GM18508 (cell line): ENCODE measurements around the gene DCLK1.

Experiments used
- ATAC-seq: cut with Tn5 transposase; IDR thresholded peaks from one replicate; pipeline ENCODE4 v1.9.1; 2021; ENCODE audit warnings: moderate number of reproducible peaks; ENCODE audit not compliant: insufficient read depth, unreplicated experiment

Gene DCLK1

DNA sequence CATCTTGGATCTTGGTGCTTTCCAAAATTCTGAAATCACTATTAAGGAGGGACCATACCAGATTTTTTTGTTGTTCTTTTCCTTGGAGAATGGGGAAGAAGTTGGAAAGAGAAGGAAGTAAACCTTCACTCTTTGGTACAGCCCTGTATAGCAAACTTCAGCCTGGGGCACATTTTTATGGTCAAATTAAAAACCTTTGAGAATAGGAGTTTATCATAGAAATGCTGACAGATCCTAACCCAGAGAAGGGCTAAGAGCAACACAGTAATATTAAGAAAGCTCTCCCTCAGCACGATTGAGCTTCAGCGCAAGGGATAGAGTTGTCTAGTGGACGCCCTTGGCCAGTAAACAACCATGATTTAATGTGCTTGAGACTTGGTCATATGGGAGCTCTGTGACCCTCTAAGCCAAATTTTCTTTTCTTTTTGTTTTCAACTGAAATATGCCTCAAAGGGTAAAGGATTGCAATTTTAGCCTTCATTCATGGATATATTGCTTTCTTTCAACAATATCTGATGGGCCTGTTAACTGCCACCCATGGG, 360.4 kb downstream of the DCLK1 start:
- no peak for ATAC-seq

DNA sequence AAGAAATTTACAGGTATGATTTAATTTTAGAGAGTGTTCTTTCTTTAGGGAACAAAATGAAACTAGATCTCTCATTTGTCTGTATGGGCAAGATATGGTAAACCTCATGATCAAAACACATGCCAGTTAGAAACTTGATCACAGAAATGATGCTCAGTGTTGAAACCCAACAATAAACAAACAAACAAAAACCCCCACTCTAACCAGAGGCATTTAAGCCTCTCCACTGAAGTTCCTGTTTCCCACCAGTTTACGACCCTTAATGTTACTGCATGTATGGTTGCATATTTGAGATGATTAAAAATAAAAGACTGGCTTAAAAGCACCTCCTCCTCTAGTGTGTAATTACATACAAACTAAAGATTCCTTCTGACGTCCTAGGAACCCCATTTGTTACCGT, 361.4 kb downstream of the DCLK1 start:
- ATAC-seq = no peak

DNA sequence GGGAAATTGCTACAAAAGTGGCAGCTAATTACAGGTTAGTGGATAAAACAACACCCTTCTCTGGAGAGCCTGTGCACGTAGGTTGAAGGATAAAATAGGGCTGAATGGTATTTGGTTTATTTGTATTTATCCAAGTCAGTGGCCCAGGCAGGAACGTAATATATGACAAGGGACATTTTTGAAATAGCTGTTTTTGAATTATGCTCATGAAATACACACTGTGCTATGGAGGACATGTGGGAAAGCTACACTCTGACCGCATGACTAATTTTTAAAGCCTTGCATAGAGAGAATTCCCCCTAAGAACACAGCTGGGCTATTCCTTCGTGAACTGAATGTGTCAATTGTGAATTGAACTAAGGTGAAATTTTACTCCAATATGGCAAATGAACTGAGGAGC, 362.6 kb downstream of the DCLK1 start:
- ATAC-seq = no peak

DNA sequence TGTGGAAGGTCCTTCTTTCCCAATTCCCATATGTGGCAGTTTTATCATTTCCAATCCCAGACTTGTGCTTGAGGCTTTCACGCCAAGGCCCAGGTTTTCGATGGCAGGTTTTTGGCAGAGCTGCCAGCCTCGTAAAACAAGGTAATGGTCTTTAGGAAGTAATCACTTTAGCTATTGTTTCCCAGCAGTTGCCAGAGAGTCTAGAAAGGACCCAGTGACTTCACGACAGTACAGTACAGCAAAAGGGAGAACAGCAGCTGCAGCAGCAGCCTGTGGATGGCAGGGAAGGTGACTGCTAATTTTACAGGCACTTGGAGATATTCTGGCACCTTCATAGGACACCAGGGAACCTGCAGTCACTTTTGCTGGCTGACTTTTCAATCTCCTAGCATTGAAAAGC, 363.1 kb downstream of the DCLK1 start:
- no peak for ATAC-seq

DNA sequence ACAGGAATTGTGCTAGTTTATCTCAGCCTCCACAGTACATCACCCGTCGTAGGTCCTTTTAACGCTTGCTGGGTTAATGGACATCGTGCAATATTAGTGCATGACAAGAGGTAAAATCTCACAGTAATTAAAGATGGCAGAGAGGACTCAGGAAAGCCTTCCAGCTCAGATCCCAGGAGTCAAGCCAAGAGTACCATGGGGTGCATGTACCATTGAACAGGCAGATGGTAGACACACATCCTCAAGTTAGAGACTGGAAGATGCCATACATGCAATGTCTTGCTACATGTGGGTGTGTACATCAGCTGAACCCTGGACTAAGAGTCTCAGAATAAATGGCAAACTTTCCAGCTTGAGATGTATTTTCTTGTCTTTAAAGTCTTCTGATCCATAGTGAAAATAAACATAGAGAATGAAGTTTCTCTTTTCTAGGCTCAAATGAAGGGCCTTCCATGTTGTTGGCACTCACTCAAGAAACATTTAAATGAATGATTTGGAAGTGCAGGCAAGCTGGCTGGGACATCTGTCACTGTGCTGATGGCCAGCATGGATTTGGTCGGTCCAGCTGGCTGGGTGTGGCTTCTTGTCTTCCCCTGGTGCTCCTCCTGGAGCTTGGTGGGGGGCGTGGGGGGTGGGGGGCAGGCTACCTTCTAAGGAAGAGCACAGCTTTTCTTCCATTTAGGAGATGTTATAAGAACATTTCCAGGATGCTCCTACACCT, 363.8 kb downstream of the DCLK1 start:
- no peak for ATAC-seq

DNA sequence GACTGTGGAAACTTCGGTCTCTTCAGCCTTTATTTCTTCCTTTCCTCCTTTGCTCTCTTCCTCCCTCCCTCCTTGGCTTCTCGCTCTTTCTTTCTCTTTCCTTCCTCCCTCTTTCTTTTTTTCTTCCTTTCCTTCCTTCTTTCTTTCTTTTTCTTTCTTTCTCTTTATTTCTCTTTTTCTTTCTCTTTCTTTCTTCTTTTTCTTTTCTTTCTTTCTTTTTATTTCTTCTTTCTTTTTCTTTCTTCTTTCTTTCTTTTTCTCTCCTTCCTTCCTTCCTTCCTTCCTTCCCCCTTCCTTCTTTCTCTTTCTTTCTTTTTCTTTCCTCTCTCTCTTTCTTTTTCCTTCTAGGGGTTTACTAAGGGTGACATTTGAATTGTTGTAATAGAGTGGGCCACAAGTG, 364.5 kb downstream of the DCLK1 start:
- no peak for ATAC-seq

DNA sequence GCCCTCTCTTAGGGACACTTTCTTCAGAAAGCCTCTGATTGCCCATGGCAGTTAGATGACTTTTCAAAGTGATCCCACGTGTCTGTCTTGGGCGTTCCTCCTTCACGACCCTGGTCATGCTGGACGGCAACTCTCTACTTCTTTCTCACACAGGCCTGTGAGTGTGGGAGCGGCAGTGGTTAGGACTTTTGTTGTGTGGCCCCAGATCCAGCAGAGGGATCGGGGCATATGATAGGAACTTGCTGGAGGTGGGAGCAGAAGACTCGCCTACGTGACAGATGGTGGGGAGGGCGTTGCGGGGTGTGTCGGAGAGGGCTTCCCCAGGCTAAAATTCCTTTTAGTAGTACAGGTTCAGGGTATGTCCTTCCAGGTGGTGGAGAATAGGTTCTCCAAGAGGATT, 365.2 kb downstream of the DCLK1 start:
- ATAC-seq = no peak

DNA sequence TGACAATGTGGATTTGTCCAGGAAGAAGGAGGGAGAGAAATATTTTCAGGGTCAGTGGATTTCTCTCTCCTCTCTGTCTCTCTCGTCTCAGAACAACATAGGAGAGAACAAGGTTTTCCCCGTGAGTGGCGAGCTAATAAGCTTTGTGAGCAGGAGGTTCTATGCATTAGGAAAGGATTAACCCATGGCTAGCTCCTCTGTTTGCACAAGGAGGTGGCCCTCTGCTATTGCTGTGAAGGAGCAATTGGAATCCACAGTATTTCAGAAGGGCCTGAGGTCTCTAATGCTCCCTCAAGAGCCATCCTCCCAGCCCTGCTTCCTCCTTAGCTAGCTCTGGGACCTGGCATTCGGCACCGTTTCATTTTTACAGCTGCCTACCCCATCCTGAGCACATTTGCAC, 365.8 kb downstream of the DCLK1 start:
- no peak for ATAC-seq

DNA sequence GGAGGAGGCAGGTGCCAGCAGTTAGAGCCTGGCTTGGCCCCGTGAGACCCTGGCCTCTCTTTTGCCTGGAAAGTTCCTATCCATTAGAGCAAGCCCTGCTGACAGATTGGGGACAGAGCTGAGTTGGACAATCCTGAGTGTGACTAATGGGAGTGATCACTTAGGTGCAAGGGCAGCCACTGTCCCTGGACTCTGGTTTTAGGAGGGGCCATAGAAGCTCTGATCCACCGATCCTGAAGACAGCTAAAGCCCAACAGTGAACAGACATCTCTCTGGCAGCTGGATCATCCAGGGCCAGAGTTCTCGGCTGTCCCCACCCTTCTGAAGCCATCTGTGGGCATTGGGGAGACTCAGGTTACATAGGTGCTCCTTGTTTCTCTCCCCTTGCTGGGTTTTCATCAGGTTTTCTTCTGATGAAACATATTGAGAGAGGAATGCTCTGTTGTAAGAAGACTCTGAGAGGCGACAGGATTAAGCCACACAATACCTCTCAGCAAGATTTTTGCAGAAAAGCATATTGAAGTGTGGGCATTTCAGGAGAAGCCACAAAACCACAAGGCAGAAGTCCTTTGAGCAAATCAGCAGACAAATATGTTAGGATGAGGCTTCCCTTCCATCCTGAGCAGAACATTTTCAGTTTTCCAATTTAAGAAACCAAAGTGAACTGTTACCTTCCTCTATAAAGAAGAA, 366.7 kb downstream of the DCLK1 start:
- ATAC-seq = no peak

DNA sequence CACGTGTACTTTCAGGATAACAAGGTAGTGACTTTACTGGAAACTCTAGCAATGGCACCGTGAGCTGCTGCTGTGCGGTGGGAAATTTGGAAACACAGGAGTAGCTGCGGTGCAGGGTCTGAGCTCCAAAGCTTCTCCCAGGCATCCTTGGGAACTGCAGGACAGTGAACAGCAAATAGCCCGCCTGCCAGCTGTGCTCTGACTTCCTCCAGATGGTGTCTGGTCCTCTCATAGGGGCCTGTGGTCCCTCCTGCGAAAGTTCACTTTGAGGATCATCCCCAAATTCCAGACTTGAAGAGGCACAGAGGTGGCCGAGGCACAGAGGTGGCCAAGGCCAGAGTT, 367.4 kb downstream of the DCLK1 start:
- no peak for ATAC-seq

DNA sequence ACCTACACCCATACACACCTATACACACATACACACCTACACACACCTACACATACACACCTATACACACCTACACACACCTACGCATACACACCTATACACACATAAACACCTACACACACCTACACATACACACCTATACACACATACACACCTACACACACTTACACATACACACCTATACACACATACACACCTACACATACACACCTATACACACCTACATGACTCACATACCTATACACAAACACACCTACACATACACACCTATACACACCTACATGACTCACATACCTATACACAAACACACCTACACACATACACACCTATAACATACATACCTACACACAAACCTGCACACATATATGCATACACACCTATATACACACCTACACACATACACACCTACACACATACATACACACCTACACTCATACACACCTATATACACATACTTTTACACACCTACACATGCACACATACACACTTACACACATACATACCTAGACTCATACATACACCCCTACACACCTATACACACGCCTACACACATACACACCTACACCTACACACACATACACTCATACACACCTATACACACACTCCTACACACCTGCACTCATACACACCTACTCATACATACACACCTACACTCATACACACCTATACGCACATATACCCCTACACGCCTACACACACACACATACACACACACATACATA, 368.0 kb downstream of the DCLK1 start:
- ATAC-seq = no peak

DNA sequence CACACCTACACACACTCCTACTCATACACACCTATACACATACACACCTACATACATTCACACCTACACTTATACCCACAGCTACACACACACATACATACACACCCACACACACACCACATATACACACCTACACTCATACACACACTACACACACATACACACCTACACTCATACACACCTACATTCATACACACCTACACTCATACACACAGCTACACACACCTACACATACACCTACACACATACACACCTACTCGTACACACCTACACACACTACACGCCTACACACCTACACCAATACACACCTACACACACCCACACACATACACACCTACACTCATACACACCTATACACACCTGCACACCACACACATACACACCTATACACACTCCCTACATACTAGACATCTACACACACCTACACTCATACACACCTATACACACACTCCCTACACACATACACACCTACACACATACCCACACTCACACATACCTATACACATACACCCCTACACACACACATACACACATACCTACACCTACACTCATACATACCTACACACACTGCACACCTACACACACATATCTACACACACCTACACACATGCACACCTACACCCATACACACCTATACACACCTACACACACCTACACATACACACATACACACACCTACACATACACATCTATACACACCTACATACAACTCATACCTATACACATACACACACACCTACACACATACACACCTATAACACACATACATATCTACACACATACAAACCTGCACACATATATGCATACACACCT, 369.5 kb downstream of the DCLK1 start:
- no peak for ATAC-seq

DNA sequence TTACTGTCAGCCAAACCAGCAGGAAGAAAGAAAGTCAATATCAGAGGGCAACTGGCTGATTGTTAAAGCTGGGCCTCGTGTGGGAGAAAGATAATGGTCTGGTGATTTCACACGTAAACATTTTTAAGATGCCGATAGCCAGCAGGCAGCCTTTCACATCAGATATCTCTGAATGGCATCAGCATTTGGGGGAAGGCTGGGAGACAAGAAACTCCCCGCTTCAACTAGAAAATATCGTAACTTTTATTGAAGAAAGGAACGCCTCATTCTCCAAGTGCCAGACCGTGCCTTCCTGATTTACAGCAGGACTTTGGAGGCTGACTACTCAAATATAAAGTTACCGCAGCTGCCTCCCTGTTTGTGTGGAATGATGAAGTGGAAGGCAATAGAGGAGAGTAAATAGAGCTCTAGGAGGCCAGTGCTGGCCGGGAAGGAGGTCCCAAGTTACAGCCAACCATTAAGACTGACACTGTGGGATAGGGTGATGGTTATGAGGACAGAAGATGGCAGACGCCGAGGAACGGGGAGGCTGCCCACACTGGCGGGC, 370.4 kb downstream of the DCLK1 start:
- ATAC-seq = no peak

DNA sequence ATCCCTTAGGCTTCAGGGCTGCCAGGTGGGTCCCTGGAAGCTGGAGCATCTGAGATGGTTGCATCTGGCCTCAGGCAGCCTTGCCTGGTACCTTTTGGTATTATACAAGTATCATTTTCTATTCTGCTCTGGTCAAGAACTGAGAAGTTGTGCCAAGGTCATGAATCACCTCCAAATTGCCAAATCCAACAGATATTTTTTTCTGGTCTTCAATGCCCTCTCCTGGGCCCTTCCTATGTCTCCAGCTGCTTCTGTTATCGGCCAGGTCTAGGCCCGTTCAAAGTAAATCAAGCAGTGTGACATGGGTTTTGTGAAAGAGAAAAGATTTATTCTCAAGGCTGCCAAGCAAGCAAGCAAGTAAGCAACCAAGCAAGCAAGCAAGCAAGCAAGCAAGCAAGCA, 383.6 kb downstream of the DCLK1 start:
- ATAC-seq = no peak

DNA sequence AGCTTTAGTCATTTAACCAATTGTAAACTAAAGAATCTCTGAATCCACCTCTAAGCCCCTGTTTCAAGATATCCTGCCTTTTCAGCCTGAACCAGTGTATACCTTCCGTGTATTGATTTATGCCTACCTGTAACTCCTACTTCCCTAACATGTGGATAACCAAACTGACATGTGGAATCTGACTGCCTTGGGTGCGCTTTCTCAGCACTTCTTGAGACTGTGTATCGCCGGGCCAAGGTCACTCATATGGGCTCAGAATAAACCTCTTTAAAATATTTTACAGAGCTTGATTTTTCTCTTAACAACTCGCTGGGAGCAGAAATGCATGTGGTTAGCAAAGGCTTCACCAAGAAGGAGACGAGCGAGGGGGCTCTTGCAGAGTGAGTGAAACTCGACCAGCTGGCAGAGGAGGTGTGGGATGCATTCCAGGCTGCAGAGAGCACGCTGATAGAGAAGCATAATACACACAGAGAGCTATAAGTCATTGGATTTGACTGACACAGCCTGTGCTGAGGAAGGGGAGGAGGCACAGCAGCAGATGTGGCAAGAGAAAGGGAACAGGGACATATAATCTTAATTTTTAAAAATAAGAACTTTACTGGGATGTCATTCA, 386.5 kb downstream of the DCLK1 start:
- ATAC-seq = no peak

DNA sequence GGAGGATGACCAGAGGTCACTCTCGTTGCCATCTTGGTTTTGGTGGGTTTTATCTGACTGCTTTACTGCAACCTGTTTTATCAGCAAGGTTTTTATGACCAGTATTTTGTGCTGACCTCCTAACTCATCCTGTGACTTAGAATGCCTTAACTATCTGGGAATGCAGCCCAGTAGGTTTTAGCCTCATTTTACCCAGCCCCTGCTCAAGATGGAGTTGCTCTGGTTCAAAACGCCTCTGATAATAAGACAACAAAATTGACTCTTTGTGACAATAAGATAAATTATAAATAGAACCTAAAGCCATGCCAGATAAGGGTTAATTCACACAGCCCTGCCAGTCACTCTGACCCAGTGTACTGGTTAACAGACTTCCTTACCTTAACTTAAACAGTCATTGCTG, 387.0 kb downstream of the DCLK1 start:
- no peak for ATAC-seq

DNA sequence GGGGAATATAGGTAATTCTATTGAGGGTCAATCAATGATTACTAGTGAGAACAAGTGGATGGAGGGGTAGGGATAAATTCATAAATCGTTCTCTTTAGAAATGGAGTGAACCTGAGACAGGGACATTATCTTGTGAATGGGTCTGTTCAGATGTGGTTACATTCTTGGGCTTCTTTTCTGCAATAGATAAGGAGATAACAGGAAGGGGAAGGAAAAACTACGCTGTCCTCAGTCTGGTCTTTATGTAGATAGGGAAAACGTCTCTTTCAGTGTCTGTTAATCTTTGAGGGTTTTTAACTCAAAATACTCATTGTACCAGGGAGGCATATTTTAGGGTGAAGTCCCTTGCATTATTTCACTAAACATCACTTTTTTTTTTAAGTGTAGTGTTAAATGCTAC, 388.0 kb downstream of the DCLK1 start:
- ATAC-seq = no peak

DNA sequence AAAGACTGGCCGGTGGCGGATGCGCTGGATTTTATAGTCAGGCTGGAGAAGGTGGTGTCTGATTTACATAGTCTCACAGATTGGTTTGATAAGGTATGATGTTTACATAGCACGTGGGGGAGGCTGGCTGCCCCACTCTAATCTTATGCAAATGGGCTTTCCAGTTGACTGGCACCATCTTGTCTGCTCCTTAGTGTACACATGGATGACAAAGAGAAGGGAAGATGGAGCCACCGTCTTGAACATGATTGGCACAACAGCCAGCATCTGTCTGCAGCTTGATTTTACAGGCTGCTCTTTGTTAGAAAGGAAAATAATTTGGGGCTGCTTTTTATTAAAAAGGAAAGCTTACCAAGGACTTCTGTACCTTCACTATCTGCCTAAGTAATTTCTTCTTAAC, 389.5 kb downstream of the DCLK1 start:
- ATAC-seq = no peak

DNA sequence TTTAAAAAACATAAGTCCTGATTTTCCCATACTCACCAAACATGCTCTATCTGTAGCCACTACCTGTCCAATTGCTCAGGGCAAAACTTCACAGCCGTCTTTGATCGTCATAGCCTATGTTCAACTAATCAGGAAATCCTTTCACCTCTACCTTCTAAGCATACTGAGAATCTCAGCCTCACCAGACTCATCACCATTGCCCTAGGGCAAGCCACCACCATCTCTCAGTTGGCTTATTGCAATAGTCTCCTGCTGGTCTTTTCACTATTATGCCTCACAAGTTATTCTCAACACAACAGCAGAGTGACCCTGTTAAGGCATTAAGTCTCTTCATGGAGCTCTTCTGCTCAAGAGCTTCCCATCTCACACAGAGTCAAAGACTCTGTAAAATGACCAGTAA, 394.3 kb downstream of the DCLK1 start:
- no peak for ATAC-seq

DNA sequence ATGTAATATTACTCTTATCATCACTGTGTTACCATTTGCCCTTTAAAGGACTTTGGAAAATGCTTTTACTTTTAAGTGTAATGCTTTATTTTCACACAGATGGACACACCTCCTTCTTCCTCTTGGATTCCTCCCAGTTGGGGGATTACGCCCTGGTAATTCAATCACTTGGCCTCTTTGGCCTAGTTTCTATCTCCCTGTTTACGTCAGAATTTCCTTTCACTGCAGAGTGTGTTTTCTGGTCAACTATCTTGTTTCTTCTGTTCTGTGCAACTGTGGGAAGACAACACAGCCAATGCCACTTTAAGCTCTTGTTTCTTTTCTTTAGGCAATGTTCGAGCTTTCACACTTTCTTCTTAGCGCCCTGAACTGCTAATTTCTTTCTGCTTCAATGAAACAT, 397.4 kb downstream of the DCLK1 start:
- ATAC-seq = no peak
